ENCODE measurements around the gene KLRF2.

KLRF2 gene

GRCh38 chr12:9895215-9895971 is 14.1 kb downstream of the KLRF2 start:
- no peak for DNase-seq

- no peak for DNase-seq
Measured at GRCh38 chr12:9897535-9897934, 16.2 kb downstream of the KLRF2 start.

DNA sequence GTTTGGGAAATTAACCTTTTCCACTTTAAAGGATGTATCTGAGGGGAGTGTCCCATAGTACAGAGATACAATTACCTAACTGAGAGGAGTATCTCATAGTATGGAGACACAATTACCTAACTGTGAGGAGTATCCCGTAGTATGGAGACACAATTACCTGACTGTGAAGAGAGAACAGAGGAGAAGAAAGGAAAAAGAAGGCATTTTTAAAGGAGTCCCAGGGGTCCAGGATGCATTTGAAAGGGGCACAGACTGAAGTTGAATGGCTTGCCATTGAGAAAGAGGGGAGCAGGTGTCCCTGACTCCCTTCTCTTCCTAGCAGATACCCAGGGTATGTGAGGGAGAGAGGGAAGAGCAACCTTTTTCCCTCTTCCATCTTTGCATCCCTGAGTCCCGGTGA is 17.9 kb downstream of the KLRF2 start:
- no peak for DNase-seq

DNA sequence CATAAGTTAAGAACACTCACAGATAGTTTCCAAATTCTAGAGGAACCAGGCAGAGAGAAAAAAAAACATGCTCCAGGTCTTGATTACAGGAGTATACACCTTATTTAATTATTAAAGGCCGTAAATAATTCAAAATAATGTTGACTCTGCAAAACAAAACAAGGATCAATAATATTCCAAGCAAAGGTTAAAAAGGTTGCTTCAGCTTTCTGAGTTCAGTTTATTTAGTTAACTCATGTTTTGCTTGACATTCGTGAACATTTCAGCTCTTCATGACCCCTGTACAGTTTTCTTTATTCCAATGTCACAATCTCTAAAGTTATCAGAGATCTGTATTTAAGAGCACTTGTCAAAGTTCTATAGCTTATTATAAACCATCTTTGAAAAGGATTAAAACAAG is 19.6 kb downstream of the KLRF2 start:
- DNase-seq = no peak

DNA sequence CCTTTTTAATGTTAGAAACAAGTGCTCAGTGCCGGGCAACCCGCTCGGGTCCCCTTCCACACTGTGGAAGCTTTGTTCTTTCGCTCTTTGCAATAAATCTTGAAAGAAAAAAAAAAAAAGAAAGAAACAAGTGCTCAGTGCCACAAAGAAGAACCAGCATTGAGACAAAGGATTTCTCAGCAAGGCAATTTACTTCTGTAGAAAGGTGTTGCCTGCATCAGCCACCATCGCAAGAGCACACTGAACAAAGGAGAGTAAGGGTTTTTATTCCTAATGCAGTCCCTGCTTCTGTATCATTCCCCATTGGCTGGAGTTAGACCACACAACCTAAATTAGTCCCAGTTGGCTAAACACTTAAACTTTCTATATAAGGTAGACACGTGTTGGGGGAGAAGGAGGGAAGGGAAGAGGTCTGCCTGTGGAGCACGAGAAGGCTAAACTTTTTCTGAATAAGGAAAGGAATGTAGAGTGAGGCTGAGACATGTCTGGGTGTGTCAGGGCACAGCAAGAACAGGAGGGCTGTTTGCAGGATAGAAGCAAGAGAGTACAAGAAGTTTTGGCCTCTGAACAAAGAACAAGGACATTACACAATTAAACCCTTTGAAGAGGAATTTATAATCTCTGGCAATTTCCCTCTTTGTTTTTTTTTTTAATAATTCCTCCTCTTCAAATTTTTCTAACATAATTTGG is 21.4 kb downstream of the KLRF2 start:
- DNase-seq = no peak

DNA sequence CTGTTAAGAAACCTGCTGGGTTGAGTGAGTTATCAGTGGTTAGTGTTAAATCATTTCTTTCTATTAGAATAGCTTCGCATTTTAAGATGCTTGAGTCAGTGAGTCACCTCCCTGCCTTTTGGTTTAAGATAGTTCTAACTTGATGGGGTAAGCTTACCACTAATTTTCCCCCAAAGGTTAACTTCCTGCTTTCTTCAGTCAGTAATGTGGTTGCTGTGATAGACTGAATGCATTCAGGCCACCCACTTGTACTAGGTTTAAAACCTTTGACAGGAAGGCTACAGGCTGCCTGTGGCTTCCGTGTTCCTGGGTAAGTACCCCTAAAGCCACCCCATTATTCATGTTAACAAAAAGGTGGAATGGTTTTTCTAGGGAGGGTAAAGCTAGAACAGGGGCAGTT is 25.6 kb downstream of the KLRF2 start:
- no peak for DNase-seq

GRCh38 chr12:9907769-9908168 is 26.5 kb downstream of the KLRF2 start:
- DNase-seq = no peak

DNA sequence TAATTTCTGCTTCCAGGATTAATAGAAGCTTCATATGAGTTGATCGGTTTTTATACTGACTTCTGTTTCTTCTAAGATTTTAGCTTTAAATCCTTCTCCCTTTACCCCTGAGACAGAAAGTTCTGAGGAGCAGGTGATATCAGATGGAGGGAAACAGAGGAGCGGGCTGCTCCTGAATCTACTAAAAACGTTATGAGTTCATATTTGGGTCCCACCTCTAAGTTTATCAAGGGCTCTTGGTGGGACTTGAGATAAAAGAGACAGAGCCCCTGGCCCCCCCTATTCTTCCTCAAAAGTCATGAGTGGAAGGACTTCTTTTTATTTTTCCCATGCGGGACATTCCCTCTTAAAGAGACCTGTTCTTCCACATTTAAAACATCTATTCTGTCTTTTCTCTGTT is 27.1 kb downstream of the KLRF2 start:
- no peak for DNase-seq

DNA sequence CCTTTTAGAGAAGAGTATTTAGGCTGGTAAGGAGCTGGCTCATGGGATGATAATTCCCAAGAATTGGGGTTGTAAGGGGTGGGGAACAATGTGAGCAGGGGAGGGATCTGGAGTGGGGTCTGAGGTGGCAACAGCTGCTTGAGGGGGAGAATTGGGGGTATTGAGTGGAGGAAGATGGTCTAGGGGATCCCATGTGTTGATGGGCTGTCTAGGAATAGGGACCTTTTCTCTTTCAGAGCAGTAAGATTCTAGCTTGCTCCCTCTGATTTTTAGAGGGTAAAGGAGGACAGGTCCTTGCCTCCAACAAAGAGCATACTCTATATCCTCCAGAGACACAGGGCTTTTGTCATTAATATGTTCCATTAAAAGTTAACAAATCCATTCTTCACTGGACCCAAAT is 28.4 kb downstream of the KLRF2 start:
- no peak for DNase-seq

DNA sequence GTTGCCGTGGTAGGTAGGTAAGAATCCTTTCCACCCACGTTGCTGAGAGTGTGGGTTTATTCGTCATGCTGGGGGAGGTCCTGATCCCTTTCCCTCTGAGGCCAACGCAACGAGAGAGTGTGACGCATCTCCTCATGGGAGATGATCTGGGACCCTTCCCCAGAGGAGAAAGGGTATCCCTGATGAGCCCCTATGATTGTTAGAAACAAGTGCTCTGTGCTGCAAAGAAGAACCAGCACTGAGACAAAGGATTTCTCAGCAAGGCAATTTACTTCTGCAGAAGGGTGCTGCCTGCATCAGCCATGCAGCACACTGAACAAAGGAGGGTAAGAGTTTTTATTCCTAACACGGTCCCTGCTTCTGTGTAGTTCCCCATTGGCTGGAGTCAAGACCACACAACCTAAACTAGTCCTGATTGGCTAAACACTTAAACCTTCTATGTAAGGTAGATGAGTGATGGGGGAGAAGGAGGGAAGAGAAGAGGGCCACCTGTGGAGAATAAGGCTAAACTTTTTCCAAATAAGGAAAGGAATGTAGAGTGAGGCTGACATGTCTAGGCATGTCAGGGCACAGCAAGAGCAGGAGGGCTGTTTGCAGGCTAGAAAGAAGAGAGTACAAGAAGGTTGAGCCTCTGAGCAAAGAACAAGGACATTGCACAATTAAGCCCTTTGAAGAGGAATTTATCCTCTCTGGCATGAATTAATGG is 29.6 kb downstream of the KLRF2 start:
- no peak for DNase-seq

- DNase-seq = no peak
Measured at GRCh38 chr12:9911708-9912107, 30.4 kb downstream of the KLRF2 start.

DNA sequence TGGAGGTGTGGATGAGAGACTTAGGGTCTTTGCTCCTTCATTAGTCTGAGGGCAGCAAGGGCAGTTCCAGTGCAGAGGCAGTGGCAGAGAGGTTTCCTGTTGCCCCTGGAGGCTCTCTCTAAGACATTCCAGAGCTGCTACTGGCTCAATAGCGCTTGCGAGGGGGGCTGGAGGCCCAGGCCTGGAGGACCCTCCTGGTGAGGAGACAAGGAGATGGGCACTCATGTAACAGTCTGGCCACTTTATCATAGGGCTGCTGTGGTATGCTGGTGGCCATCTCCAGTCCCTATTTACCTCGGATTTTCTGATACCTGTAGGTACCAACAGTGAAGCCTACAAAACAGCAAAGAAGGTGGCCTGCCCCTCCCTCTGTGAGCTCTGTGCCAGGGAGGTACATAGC is 38.2 kb downstream of the KLRF2 start:
- no peak for DNase-seq

DNA sequence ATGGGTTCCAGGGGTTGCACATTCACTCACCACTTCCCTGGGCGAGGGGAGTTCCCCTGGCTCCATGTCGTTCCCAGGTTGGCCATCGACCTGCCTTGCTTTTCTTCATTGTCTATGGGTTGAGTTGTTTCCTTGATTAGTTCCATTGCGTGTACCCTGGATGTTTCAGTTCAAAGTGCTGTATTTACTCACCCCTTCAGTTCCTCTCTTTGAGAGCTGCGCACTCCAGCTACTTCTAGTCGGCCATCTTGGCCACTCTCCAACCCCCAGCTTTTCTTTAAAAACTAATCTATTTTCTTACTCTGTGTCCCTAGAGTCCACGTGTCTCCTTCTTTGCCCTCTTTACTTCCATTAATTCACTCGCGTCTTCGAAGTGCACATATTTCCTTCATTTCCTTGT is 39.2 kb downstream of the KLRF2 start:
- no peak for DNase-seq

DNA sequence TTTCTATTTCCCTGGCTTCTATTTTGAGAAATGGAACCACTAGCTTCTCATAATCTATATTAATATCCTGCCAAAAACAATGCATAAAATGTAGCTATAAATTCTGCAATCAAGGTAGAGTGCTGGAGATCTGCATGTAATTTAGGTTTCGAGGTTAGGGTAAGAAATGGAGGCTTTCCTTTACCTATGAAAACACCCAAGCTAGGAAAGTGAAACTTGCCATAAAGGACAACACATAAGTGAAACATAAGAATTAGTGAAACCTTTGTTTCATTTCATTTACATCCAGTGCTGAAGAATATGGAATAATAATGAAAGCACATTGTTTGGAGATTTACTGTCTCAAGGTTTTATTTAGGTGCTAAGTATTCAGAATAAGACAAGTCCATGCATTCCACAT is 41.1 kb downstream of the KLRF2 start:
- no peak for DNase-seq

DNA sequence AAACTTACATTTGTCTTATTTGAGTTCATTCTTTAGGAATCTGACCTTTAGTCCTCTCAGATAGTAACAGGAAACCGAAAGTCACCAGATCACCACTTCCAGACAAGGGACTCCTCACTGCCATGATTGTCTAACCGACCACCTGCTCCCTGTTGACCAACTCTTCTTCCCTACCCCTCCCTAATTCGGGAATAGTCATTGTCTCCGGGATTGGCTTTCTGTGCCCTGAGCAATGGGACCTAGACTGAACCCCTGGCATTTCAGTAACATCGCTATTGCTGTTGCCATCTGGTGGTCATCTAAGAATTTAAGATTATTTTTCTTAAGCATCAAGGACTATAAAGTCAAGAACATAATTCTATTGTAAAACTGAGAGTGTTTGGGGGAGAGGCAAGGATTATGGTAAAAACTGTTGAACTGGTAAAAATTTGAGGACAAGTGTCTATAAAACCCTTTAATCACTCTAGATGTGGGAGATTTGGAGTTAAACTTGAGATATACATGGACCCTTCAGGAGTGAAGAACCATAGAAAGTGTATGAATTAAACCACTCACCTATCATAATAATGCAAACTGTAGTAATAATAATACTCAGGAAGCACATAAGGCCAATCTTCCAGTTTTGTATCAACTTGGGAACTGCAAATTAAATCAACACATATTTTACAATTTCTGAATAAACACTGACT is 44.6 kb downstream of the KLRF2 start:
- no peak for DNase-seq

DNA sequence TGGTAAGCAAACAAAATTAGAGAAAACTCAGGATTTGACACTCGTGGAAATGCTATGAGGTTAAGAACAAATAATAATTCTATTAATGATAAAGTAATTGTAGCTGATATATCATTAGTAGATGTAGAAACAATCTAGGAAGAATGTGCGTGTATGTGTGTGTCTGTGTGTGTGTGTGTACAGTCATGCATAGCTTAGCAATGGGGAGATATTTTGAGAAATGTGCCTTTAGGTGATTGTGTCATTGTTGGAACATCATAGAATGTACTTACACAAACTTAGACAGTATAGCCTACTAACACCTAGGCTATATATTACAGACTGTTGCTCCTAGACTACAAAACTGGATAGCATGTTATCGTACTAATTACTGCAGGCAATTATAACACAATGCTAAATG is 45.6 kb downstream of the KLRF2 start:
- DNase-seq = no peak

DNA sequence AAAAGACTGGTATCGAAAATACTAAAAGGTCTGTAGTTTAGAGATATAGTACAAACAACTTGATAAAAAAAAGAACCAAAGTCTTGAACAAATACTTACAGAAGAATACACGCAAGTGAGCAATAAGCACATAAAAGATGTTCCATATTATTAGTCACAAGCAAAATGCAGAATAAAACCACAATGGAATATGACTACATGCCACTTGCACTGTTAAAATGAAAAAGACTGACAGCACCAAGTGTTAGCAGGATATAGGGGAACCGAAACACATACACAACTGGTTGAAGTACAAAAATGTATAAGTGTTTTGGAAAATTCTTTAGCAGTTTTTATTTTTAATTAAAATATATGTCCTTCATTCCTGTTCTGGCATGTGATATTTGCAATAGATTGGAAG is 47.3 kb downstream of the KLRF2 start:
- DNase-seq = no peak

GRCh38 chr12:9931245-9931644 is 50.0 kb downstream of the KLRF2 start:
- DNase-seq = no peak

DNA sequence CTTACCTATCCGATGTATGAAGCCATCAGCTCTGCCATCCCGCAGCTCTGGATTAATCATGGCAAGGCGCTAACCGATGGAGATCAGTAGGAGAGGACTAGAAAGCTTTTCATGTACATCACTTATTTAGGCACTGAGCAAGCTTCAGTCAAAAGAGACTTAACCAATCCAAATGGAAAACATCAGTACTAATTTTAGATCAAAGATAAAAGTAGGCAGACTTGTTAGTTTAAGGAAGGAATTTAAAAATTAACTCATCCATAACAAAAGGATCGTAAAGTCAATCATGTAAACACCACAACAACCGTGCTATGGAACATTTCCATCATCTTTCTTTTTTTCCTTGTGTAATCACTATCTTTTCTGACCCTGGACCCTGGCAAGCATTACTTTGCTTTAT is 51.0 kb downstream of the KLRF2 start, which contains the start of gene CLEC2A:
CLEC2A (minus strand) TSS at position 101 of the 400 bp plus-strand sequence; CDS start at position 60, 41 bp downstream.
- DNase-seq = no peak

DNA sequence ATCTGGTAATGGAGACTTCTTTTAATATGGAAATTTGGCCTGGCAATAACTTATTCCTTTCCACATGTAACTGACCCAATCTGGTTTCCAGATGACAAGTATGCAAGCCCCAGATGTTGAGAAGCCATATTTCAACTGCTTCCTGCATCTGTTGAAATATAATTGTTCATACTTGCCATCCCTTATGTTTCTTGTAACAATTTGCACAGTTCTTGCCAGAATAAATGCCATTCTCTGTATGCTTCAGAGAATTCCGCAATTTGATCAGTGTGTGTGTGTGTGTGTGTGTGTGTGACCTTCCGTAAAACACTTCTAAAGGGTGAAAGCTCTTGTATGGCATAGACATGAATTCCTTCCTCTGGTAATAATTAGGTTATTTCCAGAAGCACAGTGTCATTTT is 52.7 kb downstream of the KLRF2 start:
- DNase-seq = no peak

- no peak for DNase-seq
Measured at GRCh38 chr12:9935026-9935425, 53.7 kb downstream of the KLRF2 start.

DNA sequence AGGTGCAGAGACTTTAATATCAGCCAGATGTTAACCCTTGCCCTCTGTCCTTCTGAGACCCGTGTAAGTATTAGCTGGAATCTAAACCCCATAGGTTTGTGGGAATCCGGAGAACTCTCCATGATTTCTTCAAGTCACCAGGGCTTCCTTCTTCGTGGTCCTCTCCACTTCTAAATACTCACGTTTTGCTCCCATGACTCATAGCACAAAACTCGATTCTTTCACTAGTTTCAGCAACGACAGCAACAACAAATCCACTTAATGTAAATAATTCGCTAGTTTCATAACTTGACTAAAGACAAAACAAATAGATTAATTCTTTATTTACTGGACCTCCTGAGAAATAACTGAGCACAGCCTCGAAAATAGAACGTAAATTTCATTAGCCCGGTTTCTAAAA is 55.3 kb downstream of the KLRF2 start:
- DNase-seq = no peak

GRCh38 chr12:9940375-9940774 is 59.1 kb downstream of the KLRF2 start:
- DNase-seq = no peak
